ENCODE results near the gene KLF16. TPM values are rescaled to one million over a fixed set of nuclear protein-coding genes. Genes with fewer than 3 reads are reported as not detected.

KLF16 gene
- total and polyA plus RNA-seq, 9 of the 15 experiments (the other 6 are each of a cell fraction or from before 2014, with no cell fraction given), result 0.04 to 60.4 (median 6.8) TPM

DNA sequence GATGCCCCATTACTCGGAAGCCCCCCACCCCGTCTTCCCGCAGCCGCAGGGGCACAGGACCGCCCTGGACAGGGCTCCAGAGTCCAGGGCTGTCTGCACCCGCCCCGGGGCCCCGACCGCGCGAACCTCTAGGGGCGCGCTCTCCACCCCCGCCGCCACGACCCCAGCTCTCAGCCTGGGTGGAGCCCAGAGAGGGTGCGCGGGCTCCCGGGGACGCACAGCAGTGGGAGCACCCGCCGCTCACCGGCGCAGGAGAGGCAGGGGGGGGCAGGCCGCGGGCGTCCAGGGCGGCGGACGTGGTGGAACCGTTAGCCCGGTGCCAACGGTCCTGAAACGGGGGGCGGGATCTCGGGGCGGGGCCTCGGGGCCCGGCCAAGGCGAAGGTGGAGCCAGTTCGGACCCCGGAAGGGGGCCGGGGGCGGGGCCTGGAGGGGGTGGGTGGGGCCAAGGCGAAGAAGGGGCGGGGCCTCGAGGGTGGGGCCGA lies 51.4 kb downstream of the KLF16 start, which contains the start of gene ATP8B3 (continued):
- TF ChIP-seq ZNF3 (CRISPR knock-in tag; IDR thresholded peaks at IDR 0.05) (no peak), BCL6 (CRISPR knock-in tag; IDR thresholded peaks at IDR 0.05) (no peak), MAFF (IDR thresholded peaks at IDR 0.05; ENCODE audit: low read length) (no peak), NR2C1 (IDR thresholded peaks at IDR 0.05) (no peak), NR2C1 (tag; IDR thresholded peaks at IDR 0.05) (no peak), ZNF695 (CRISPR knock-in tag; IDR thresholded peaks at IDR 0.05) (no peak), MECOM (CRISPR knock-in tag; IDR thresholded peaks at IDR 0.05) (no peak), ERF (CRISPR knock-in tag; IDR thresholded peaks at IDR 0.05) (no peak), ZNF57 (CRISPR knock-in tag; IDR thresholded peaks at IDR 0.05) (no peak), ZC3H8 (IDR thresholded peaks at IDR 0.05) (no peak), ZNF41 (CRISPR knock-in tag; conservative IDR thresholded peaks at IDR 0.05) (no peak), POLR2A (conservative IDR thresholded peaks at IDR 0.05) (no peak), CHCHD3 (CRISPR knock-in tag; IDR thresholded peaks at IDR 0.05) (no peak), JUNB (CRISPR knock-in tag; conservative IDR thresholded peaks at IDR 0.05) (no peak), HNRNPL (IDR thresholded peaks at IDR 0.05; ENCODE audit: low read depth, low read length) (0 out of 2 replicates have a peak, but pooled peaks have one; percentile 20), FOXM1 (IDR thresholded peaks at IDR 0.05; ENCODE audit: low read depth) (no peak), FOXM1 (CRISPR knock-in tag; IDR thresholded peaks at IDR 0.05; ENCODE audit: low read depth) (no peak), ZNF75A (CRISPR knock-in tag; IDR thresholded peaks at IDR 0.05) (no peak), POLR2AphosphoS2 (IDR thresholded peaks at IDR 0.05; ENCODE audit: low read length) (no peak)
- TF ChIP-seq, protein P1, sequence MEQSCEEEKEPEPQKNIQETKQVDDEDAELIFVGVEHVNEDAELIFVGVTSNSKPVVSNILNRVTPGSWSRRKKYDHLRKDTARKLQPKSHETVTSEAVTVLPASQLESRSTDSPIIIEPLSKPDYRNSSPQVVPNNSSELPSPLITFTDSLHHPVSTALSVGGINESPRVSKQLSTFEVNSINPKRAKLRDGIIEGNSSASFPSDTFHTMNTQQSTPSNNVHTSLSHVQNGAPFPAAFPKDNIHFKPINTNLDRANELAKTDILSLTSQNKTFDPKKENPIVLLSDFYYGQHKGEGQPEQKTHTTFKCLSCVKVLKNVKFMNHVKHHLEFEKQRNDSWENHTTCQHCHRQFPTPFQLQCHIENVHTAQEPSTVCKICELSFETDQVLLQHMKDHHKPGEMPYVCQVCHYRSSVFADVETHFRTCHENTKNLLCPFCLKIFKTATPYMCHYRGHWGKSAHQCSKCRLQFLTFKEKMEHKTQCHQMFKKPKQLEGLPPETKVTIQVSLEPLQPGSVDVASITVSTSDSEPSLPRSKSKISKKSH (CRISPR knock-in tag; IDR thresholded peaks at IDR 0.05), result no peak
- TF ChIP-seq, protein P2, sequence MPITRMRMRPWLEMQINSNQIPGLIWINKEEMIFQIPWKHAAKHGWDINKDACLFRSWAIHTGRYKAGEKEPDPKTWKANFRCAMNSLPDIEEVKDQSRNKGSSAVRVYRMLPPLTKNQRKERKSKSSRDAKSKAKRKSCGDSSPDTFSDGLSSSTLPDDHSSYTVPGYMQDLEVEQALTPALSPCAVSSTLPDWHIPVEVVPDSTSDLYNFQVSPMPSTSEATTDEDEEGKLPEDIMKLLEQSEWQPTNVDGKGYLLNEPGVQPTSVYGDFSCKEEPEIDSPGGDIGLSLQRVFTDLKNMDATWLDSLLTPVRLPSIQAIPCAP (CRISPR knock-in tag; IDR thresholded peaks at IDR 0.05; ENCODE audit: borderline replicate concordance), result no peak
- TF ChIP-seq, protein P3, sequence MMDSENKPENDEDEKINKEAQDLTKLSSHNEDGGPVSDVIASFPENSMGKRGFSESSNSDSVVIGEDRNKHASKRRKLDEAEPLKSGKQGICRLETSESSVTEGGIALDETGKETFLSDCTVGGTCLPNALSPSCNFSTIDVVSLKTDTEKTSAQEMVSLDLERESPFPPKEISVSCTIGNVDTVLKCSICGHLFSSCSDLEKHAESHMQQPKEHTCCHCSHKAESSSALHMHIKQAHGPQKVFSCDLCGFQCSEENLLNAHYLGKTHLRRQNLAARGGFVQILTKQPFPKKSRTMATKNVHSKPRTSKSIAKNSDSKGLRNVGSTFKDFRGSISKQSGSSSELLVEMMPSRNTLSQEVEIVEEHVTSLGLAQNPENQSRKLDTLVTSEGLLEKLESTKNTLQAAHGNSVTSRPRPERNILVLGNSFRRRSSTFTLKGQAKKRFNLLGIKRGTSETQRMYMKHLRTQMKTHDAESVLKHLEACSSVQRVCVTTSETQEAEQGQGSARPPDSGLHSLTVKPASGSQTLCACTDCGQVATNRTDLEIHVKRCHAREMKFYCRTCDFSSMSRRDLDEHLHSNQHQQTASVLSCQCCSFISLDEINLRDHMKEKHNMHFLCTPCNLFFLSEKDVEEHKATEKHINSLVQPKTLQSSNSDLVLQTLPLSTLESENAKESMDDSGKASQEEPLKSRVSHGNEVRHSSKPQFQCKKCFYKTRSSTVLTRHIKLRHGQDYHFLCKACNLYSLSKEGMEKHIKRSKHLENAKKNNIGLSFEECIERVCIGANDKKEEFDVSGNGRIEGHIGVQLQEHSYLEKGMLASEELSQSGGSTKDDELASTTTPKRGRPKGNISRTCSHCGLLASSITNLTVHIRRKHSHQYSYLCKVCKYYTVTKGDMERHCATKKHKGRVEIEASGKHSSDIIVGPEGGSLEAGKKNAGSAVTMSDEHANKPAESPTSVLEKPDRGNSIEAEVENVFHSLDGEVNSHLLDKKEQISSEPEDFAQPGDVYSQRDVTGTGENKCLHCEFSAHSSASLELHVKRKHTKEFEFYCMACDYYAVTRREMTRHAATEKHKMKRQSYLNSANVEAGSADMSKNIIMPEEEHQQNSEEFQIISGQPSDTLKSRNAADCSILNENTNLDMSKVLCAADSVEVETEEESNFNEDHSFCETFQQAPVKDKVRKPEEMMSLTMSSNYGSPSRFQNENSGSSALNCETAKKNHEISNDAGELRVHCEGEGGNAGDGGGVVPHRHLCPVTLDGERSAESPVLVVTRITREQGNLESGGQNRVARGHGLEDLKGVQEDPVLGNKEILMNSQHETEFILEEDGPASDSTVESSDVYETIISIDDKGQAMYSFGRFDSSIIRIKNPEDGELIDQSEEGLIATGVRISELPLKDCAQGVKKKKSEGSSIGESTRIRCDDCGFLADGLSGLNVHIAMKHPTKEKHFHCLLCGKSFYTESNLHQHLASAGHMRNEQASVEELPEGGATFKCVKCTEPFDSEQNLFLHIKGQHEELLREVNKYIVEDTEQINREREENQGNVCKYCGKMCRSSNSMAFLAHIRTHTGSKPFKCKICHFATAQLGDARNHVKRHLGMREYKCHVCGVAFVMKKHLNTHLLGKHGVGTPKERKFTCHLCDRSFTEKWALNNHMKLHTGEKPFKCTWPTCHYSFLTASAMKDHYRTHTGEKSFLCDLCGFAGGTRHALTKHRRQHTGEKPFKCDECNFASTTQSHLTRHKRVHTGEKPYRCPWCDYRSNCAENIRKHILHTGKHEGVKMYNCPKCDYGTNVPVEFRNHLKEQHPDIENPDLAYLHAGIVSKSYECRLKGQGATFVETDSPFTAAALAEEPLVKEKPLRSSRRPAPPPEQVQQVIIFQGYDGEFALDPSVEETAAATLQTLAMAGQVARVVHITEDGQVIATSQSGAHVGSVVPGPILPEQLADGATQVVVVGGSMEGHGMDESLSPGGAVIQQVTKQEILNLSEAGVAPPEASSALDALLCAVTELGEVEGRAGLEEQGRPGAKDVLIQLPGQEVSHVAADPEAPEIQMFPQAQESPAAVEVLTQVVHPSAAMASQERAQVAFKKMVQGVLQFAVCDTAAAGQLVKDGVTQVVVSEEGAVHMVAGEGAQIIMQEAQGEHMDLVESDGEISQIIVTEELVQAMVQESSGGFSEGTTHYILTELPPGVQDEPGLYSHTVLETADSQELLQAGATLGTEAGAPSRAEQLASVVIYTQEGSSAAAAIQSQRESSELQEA (IDR thresholded peaks at IDR 0.05; ENCODE audit: low read depth), result no peak
